ENCODE measurements around the gene ULBP1. TPM values are rescaled to one million over a fixed set of nuclear protein-coding genes. Genes with fewer than 3 reads are reported as not detected.
A peak's percentile ranks its signal among the peaks of the same experiment; 100 is the strongest.
"Not testable (repeated sequence)": the region's sequence is repeated elsewhere in the genome, so short reads cannot be mapped to it uniquely, and the experiment has no call there.

Gene ULBP1
- total RNA-seq, 4 donors from 2014 or later: 0.34 to 0.47 TPM; not detected in 2

DNA sequence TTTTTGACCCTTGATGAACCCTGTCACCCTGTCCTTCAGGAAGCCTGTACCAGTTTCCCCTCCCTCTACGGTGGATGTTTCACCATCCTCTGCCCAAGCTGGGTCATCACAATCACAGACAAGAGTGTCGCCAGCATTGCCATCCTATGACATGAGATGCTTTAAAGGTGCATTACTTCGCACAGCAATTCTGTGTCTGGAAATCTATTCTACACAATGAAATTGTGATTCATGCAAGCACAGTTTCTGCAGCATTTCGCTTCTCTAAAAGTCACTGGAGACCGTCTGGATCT lies 24.4 kb upstream of the ULBP1 start:
- H3K4me1 ChIP-seq: peaks cover 29% of the 10 kb centered on the region
- H3K36me3 ChIP-seq: no peaks in the 10 kb centered on the region
- WGBS: 36% methylated on average over 5 of the region's 5 CpGs
- H3K4me3 ChIP-seq: no peak overlapping the region
- no peak overlapping the region for H3K27ac ChIP-seq
- no peaks in the 10 kb centered on the region for H3K9me3 ChIP-seq
- TF ChIP-seq EP300 (IDR thresholded peaks at IDR 0.05) (no peak), POLR2A (IDR thresholded peaks at IDR 0.05) (no peak), POLR2AphosphoS5 (IDR thresholded peaks at IDR 0.05) (no peak)
- TF ChIP-seq, protein P1, sequence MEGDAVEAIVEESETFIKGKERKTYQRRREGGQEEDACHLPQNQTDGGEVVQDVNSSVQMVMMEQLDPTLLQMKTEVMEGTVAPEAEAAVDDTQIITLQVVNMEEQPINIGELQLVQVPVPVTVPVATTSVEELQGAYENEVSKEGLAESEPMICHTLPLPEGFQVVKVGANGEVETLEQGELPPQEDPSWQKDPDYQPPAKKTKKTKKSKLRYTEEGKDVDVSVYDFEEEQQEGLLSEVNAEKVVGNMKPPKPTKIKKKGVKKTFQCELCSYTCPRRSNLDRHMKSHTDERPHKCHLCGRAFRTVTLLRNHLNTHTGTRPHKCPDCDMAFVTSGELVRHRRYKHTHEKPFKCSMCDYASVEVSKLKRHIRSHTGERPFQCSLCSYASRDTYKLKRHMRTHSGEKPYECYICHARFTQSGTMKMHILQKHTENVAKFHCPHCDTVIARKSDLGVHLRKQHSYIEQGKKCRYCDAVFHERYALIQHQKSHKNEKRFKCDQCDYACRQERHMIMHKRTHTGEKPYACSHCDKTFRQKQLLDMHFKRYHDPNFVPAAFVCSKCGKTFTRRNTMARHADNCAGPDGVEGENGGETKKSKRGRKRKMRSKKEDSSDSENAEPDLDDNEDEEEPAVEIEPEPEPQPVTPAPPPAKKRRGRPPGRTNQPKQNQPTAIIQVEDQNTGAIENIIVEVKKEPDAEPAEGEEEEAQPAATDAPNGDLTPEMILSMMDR (IDR thresholded peaks at IDR 0.05): no peak
- peaks cover 80% of the 10 kb centered on the region for H3K27me3 ChIP-seq
- DNase-seq (ENCODE audit: low spot score in 2 of 2): no peak

- Histone ChIP-seq H3K4me1 (peaks cover 29% of the 10 kb centered on the region), H3K9me3 (no peaks in the 10 kb centered on the region), H3K4me3 (no peak overlapping the region), H3K27ac (no peak overlapping the region), H3K27me3 (peaks cover 72% of the 10 kb centered on the region), H3K36me3 (no peaks in the 10 kb centered on the region)
- WGBS: 31% methylated on average over 6 of the region's 6 CpGs
- TF ChIP-seq POLR2AphosphoS5 (IDR thresholded peaks at IDR 0.05) (no peak), POLR2A (IDR thresholded peaks at IDR 0.05) (no peak), EP300 (IDR thresholded peaks at IDR 0.05) (no peak)
- TF ChIP-seq, protein P1 (IDR thresholded peaks at IDR 0.05): no peak
- no peak for DNase-seq (ENCODE audit: low spot score in 2 of 2)
These were observed 23.7 kb upstream of the ULBP1 start for GRCh38 chr6:149939909-149940671.

- DNase-seq (ENCODE audit: low spot score in 2 of 2): peak in 1 of 2 donors; percentile 38
- WGBS: 53% methylated on average over 6 of the region's 6 CpGs
- no peak for TF ChIP-seq POLR2AphosphoS5 (IDR thresholded peaks at IDR 0.05)
- no peak for TF ChIP-seq POLR2A (IDR thresholded peaks at IDR 0.05)
- TF ChIP-seq EP300 (IDR thresholded peaks at IDR 0.05): no peak
- TF ChIP-seq, protein P1 (IDR thresholded peaks at IDR 0.05): no peak
- H3K4me1 ChIP-seq: peaks cover 29% of the 10 kb centered on the region
- H3K4me3 ChIP-seq: no peak overlapping the region
- H3K27ac ChIP-seq: no peak overlapping the region
- H3K27me3 ChIP-seq: peaks cover 67% of the 10 kb centered on the region
- no peaks in the 10 kb centered on the region for H3K9me3 ChIP-seq
- H3K36me3 ChIP-seq: no peaks in the 10 kb centered on the region
These were observed 23.1 kb upstream of the ULBP1 start for GRCh38 chr6:149940672-149940982.

GRCh38 chr6:149941583-149942460 lies 21.9 kb upstream of the ULBP1 start, which contains the start of gene ULBP2:
ULBP2 (plus strand) TSS chr6:149942014; CDS start chr6:149942073, 59 bp downstream.
- Histone ChIP-seq H3K36me3 (no peaks in the 10 kb centered on the region), H3K4me3 (peak within 1 kb of the TSS; percentile 46), H3K27me3 (peaks cover 55% of the 10 kb centered on the region), H3K4me1 (peaks cover 29% of the 10 kb centered on the region), H3K27ac (no peak within 1 kb of the TSS), H3K9me3 (no peaks in the 10 kb centered on the region)
- WGBS: 1% methylated on average over 55 of the region's 62 CpGs
- DNase-seq (ENCODE audit: low spot score in 2 of 2): peak; percentile 87 to 91
- no peak for TF ChIP-seq EP300 (IDR thresholded peaks at IDR 0.05)
- TF ChIP-seq POLR2AphosphoS5 (IDR thresholded peaks at IDR 0.05): no peak
- TF ChIP-seq, protein P1 (IDR thresholded peaks at IDR 0.05): no peak
- TF ChIP-seq POLR2A (IDR thresholded peaks at IDR 0.05): no peak

DNA sequence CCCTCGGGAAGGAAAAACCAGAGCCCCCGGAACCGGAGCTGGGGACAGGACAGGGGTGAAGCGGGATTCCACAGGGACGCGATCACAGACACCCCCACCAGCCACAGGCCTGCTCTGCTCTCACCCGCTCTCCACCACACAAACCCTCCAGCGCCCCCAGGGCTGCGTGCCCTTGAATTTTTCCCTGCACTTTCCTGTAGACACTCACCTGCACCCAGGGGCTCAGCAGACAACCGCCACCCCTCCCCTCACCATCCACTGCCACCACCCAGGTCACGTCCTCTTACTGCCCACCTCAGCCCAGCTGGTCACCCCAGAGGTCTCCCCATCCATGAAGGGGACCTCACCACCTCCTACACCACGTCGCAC lies 21.3 kb upstream of the ULBP1 start:
- H3K27ac ChIP-seq: no peak overlapping the region
- WGBS: 56% methylated on average over 8 of the region's 13 CpGs
- H3K4me1 ChIP-seq: peaks cover 29% of the 10 kb centered on the region
- H3K27me3 ChIP-seq: peaks cover 49% of the 10 kb centered on the region
- peak in 1 of 2 donors; percentile 77 for DNase-seq (ENCODE audit: low spot score in 2 of 2)
- peak overlapping the region; percentile 46 for H3K4me3 ChIP-seq
- H3K9me3 ChIP-seq: no peaks in the 10 kb centered on the region
- H3K36me3 ChIP-seq: no peaks in the 10 kb centered on the region
- TF ChIP-seq POLR2AphosphoS5 (IDR thresholded peaks at IDR 0.05) (no peak), EP300 (IDR thresholded peaks at IDR 0.05) (no peak), POLR2A (IDR thresholded peaks at IDR 0.05) (no peak)
- TF ChIP-seq, protein P1 (IDR thresholded peaks at IDR 0.05): no peak

DNA sequence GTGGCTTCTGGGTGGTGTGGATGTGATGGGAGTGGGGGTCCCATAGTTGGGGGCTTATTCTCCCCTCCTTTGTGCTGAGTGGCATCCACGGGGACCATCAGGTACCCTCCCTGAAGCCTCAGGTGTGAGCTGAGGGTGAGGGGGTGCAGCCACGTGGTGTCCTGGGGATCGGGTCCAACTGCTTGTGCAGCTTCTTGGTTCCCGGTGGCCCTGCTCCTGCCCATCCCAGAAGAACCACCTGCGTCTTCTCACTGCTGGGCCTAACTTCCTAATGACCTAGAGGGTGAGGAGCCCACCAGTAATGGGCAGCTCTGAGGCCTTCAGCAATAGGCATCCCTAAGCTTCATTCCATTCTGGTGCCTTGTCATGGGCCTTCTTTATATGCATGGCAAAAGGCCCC lies 20.4 kb upstream of the ULBP1 start:
- Histone ChIP-seq H3K27me3 (peaks cover 45% of the 10 kb centered on the region), H3K4me1 (peaks cover 26% of the 10 kb centered on the region)
- not testable (repeated sequence) for H3K27ac ChIP-seq, H3K9me3 ChIP-seq, H3K36me3 ChIP-seq, H3K4me3 ChIP-seq
- no CpG with 5 or more reads among the region's 5 CpGs for WGBS
- DNase-seq (ENCODE audit: low spot score in 2 of 2): peak in 1 of 2 donors; percentile 61

GRCh38 chr6:149945276-149945675 lies 18.5 kb upstream of the ULBP1 start:
- H3K27me3 ChIP-seq: peaks cover 40% of the 10 kb centered on the region
- not testable (repeated sequence) for DNase-seq (ENCODE audit: low spot score in 2 of 2); H3K36me3 ChIP-seq; H3K27ac ChIP-seq; H3K9me3 ChIP-seq; H3K4me3 ChIP-seq
- peaks cover 17% of the 10 kb centered on the region for H3K4me1 ChIP-seq
- 87% methylated on average over 3 of the region's 6 CpGs for WGBS
